ENCODE results near the gene GPC5.

Gene GPC5

DNA sequence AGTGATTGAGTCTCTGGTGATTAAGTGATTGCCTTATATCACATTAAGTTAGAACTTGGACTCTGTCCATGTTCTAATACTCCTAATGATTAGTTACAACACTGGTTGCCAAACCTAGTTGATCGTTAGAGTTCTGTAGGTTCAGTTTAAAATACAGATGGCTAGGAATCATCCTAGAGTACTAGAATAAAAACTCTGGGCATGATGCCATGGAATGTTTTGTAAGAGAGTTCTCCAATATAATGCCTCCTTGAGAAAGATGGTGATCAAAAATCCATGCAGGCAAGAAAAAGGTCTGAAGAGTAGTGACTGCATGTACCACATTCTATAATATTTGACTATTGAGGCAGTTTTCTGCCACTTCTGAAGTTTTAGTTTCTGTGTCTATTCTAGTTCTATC, 176.3 kb downstream of the GPC5 start:
- Histone ChIP-seq H3F3A (ENCODE audit: insufficient read depth) (no peaks in the 10 kb centered on the region), H3K36me3 (ENCODE audit: low read length) (no peaks in the 10 kb centered on the region), H3K4me3 (ENCODE audit: insufficient read depth, low read length, poor library complexity, severe bottlenecking) (no peak overlapping the region), H3K27ac (ENCODE audit: low read depth, low read length) (no peak overlapping the region), H3K9me2 (replicated peaks; ENCODE audit: insufficient read depth, low read length) (no peaks in the 10 kb centered on the region), H4K20me1 (ENCODE audit: low read depth, low read length) (no peaks in the 10 kb centered on the region), H3K4me2 (ENCODE audit: low read depth, low read length, poor library complexity, severe bottlenecking) (no peak overlapping the region), H3K9ac (ENCODE audit: low read length) (no peak overlapping the region), H2AFZ (ENCODE audit: low read depth, low read length, severe bottlenecking) (no peak overlapping the region), H3K9me3 (ENCODE audit: insufficient read depth, low read length) (no peaks in the 10 kb centered on the region), H3K27me3 (ENCODE audit: low read length) (no peaks in the 10 kb centered on the region), H3K79me2 (ENCODE audit: insufficient read depth, low read length) (no peaks in the 10 kb centered on the region)
- TF ChIP-seq, protein P1, sequence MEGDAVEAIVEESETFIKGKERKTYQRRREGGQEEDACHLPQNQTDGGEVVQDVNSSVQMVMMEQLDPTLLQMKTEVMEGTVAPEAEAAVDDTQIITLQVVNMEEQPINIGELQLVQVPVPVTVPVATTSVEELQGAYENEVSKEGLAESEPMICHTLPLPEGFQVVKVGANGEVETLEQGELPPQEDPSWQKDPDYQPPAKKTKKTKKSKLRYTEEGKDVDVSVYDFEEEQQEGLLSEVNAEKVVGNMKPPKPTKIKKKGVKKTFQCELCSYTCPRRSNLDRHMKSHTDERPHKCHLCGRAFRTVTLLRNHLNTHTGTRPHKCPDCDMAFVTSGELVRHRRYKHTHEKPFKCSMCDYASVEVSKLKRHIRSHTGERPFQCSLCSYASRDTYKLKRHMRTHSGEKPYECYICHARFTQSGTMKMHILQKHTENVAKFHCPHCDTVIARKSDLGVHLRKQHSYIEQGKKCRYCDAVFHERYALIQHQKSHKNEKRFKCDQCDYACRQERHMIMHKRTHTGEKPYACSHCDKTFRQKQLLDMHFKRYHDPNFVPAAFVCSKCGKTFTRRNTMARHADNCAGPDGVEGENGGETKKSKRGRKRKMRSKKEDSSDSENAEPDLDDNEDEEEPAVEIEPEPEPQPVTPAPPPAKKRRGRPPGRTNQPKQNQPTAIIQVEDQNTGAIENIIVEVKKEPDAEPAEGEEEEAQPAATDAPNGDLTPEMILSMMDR (IDR thresholded peaks at IDR 0.05; ENCODE audit: insufficient read depth, low read length, poor library complexity, severe bottlenecking) = no peak
- TF ChIP-seq EZH2phosphoT487 (conservative IDR thresholded peaks at IDR 0.05; ENCODE audit: low read length) = no peak

DNA sequence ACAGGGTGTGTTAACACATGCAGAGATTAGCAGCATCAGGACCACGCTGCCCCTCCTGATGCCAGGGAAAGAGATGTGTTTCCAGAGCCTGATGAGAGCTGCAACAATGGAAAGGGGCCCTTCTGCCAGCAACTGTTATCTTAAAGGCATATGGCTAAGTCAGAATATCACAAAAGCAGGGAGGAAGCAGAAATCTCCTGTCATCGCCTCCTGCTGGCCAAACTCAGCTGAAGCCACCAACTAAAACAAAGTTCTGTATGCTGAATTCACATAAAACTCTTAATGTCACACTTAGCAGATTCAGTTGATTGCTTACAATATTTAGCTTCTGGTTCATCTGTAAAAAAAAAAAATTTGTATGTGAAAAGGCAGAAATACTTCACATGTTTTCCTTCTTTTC, 178.2 kb downstream of the GPC5 start:
- Histone ChIP-seq H3K27ac (ENCODE audit: low read depth, low read length) (no peak overlapping the region), H3K4me3 (ENCODE audit: insufficient read depth, low read length, poor library complexity, severe bottlenecking) (no peak overlapping the region), H4K20me1 (ENCODE audit: low read depth, low read length) (no peaks in the 10 kb centered on the region), H3K79me2 (ENCODE audit: insufficient read depth, low read length) (no peaks in the 10 kb centered on the region), H3K4me2 (ENCODE audit: low read depth, low read length, poor library complexity, severe bottlenecking) (no peak overlapping the region), H3K9ac (ENCODE audit: low read length) (no peak overlapping the region), H3K9me3 (ENCODE audit: insufficient read depth, low read length) (no peaks in the 10 kb centered on the region), H3K9me2 (replicated peaks; ENCODE audit: insufficient read depth, low read length) (no peaks in the 10 kb centered on the region), H3F3A (ENCODE audit: insufficient read depth) (no peaks in the 10 kb centered on the region), H2AFZ (ENCODE audit: low read depth, low read length, severe bottlenecking) (no peak overlapping the region), H3K36me3 (ENCODE audit: low read length) (no peaks in the 10 kb centered on the region), H3K27me3 (ENCODE audit: low read length) (no peaks in the 10 kb centered on the region)
- TF ChIP-seq, protein P1 (IDR thresholded peaks at IDR 0.05; ENCODE audit: insufficient read depth, low read length, poor library complexity, severe bottlenecking) = no peak
- TF ChIP-seq EZH2phosphoT487 (conservative IDR thresholded peaks at IDR 0.05; ENCODE audit: low read length) = no peak

DNA sequence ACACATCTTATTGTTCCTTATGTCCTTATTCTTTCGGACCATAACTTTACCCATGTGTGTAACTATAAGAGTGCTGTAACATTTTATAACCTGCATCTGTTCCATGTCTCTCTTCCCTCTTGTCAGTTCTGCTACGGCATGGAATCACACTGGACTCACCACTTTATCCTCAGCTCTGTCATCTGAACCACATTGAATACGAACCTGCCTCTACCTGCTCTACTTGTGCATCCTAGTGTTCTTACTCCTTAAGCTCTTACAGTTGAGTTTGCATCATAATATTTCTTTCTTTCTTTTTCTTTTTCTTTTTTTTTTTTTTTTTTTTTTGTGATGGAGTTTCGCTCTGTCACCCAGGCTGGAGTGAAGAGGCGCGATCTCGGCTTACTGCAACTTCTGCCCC, 180.9 kb downstream of the GPC5 start:
- TF ChIP-seq, protein P1 (IDR thresholded peaks at IDR 0.05; ENCODE audit: insufficient read depth, low read length, poor library complexity, severe bottlenecking) = no peak
- no peak for TF ChIP-seq EZH2phosphoT487 (conservative IDR thresholded peaks at IDR 0.05; ENCODE audit: low read length)
- Histone ChIP-seq H4K20me1 (ENCODE audit: low read depth, low read length) (no peaks in the 10 kb centered on the region), H2AFZ (ENCODE audit: low read depth, low read length, severe bottlenecking) (no peak overlapping the region), H3K27me3 (ENCODE audit: low read length) (no peaks in the 10 kb centered on the region), H3K36me3 (ENCODE audit: low read length) (no peaks in the 10 kb centered on the region), H3F3A (ENCODE audit: insufficient read depth) (no peaks in the 10 kb centered on the region), H3K4me3 (ENCODE audit: insufficient read depth, low read length, poor library complexity, severe bottlenecking) (no peak overlapping the region), H3K9me3 (ENCODE audit: insufficient read depth, low read length) (no peaks in the 10 kb centered on the region), H3K27ac (ENCODE audit: low read depth, low read length) (no peak overlapping the region), H3K9ac (ENCODE audit: low read length) (no peak overlapping the region), H3K79me2 (ENCODE audit: insufficient read depth, low read length) (no peaks in the 10 kb centered on the region), H3K9me2 (replicated peaks; ENCODE audit: insufficient read depth, low read length) (no peaks in the 10 kb centered on the region), H3K4me2 (ENCODE audit: low read depth, low read length, poor library complexity, severe bottlenecking) (no peak overlapping the region)

Data from SU-DHL-6 (cell line).